ENCODE measurements around the gene SLC1A7.

Gene SLC1A7

DNA sequence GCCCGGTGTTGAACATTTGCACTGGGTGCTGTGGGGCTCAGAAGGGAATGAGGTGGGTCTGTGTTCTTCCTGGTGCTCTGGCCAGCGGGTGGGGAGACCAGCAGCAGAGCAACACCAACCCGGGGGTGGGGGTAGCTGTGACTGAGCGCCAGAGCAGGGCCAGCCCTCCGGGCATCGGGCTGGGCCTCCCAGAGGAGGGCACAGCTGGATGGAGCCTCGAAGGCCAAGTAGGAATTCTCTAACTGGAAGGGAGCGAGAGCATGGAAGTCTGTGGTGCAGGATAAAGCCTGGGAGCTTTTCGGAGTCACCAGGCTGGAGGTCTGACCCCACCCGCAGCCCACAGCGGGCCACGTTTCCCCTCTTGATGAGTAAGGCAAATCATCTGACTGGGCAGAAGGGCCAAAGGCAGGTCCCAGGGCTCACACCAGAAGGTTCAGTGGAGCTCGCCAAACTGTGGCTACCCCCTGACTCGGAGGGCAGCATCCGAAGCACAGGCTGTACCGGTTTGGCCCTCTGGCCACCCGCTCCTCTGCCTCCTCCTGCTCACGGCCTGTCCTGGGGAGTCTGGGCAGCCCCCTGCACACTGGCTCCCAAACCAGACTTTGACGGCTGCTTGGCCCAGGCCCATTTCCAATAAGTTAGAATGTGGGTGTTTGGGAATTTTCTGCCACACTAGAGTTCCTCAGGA, 18.8 kb downstream of the SLC1A7 start:
- H3K27ac ChIP-seq = no peak overlapping the region
- no peak for DNase-seq (ENCODE audit: low spot score)
- ChIA-PET POLR2A (ENCODE audit: low non-redundant PET) (no interaction called here), CTCF (interaction anchor here (0.5 kb wide), 1 partner anchor 306 kb away, joined by 3 read pairs; no protein-coding TSS in a partner anchor)
- TF ChIP-seq CTCF (conservative IDR thresholded peaks at IDR 0.05; ENCODE audit: low read depth) = no peak

GRCh38 chr1:53122961-53123413, 19.5 kb downstream of the SLC1A7 start:
- DNase-seq (ENCODE audit: low spot score) = no peak
- TF ChIP-seq CTCF (conservative IDR thresholded peaks at IDR 0.05; ENCODE audit: low read depth) = no peak
- ChIA-PET CTCF (interaction anchor here (0.5 kb wide), 1 partner anchor 306 kb away, joined by 3 read pairs; no protein-coding TSS in a partner anchor), POLR2A (ENCODE audit: low non-redundant PET) (no interaction called here)
- H3K27ac ChIP-seq = no peak overlapping the region

DNA sequence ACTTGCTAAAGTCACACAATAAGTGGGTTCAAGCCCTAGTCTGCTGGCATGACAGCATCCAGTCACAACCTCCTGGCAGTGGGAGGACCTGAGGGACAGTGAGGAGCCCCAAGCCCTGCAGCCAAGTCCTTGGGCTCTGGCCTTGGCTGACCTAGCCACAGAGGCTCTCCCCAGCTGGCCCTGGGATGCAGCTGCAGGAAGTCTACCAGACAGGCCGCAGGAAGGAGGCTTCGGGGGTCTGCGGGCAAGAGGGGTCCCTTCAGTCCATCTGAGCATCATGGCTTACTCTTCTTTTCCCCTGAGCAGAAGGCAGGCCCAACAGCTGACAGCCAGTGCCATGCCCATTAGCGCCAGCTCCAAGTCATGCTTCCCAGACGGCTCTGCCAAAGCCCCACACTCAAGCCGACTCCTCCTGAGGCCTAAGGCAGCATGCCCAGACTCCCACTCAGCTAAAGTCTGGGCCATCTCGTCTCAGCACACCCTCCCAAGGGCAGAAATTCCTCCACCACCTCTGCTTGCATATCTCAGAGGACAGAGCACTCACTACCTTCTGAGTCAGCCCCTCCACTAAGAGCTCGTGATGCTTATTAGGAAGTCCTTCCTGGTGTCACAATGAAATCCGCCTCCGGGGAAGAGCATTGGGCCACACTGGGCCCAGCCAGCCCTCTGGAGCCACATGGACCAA, 20.1 kb downstream of the SLC1A7 start:
- no peak overlapping the region for H3K27ac ChIP-seq
- no peak for DNase-seq (ENCODE audit: low spot score)
- POLR2A ChIA-PET (ENCODE audit: low non-redundant PET) = no interaction called here
- no peak for TF ChIP-seq CTCF (conservative IDR thresholded peaks at IDR 0.05; ENCODE audit: low read depth)
- CTCF ChIA-PET = interaction anchor here (0.6 kb wide), 1 partner anchor 930 kb away, joined by 4 read pairs; the partner anchor contains the start of gene TMEM59

DNA sequence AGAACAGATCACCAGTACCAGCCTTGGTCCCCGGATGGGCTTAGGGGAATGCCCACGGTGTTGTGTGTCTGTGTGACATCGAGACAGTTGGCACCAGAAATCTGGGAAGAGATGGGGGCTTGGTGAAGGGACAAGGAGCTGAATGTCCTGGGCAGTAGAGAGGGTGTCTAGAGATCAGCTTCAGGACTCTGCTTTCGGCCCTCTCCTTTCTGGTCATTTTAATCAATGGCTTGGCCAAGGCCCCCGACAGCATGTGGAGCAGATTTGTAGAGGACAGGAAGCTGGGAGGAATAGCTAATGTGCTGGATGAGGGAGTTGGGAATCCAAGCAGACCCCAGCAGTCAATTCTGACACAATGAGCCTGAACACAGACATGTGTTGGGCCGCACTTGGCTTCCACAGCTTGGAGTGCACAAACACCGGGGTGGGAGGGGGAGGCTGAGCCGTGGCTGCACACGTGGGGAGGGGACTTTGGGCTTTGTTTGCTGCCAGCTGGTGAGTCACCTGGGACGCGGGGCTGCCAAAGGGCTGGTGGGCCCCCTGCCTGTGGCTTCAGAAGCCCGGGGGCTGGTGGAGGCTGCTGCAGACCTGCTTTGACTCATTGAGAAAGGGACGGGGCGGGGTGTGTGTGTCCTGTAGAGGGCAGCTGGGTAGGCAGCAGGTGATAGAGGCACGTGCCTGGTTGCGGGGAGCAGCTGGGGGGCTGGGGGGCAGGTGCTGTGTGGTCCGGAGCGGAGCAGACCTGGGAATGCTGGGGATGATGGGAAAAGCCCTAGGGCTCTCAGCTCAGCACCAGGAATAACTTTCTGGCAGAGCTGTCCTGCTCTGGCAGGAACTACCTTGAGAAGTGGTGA, 20.9 kb downstream of the SLC1A7 start:
- ChIA-PET POLR2A (ENCODE audit: low non-redundant PET) (no interaction called here), CTCF (interaction anchor here (0.6 kb wide), 1 partner anchor 931 kb away, joined by 4 read pairs; the partner anchor contains the start of gene TMEM59)
- no peak overlapping the region for H3K27ac ChIP-seq
- no peak for DNase-seq (ENCODE audit: low spot score)
- no peak for TF ChIP-seq CTCF (conservative IDR thresholded peaks at IDR 0.05; ENCODE audit: low read depth)

- CTCF ChIA-PET = no interaction called here
Observed at GRCh38 chr1:53120659-53121058, 21.8 kb downstream of the SLC1A7 start.

More at GRCh38 chr1:53120659-53121058, 21.8 kb downstream of the SLC1A7 start:
- POLR2A ChIA-PET (ENCODE audit: low non-redundant PET) = no interaction called here
- no peak for TF ChIP-seq CTCF (conservative IDR thresholded peaks at IDR 0.05; ENCODE audit: low read depth)
- DNase-seq (ENCODE audit: low spot score) = no peak
- H3K27ac ChIP-seq = no peak overlapping the region

All from RWPE1 (cell line).